ENCODE results near the gene ETFDH.

Gene ETFDH

DNA sequence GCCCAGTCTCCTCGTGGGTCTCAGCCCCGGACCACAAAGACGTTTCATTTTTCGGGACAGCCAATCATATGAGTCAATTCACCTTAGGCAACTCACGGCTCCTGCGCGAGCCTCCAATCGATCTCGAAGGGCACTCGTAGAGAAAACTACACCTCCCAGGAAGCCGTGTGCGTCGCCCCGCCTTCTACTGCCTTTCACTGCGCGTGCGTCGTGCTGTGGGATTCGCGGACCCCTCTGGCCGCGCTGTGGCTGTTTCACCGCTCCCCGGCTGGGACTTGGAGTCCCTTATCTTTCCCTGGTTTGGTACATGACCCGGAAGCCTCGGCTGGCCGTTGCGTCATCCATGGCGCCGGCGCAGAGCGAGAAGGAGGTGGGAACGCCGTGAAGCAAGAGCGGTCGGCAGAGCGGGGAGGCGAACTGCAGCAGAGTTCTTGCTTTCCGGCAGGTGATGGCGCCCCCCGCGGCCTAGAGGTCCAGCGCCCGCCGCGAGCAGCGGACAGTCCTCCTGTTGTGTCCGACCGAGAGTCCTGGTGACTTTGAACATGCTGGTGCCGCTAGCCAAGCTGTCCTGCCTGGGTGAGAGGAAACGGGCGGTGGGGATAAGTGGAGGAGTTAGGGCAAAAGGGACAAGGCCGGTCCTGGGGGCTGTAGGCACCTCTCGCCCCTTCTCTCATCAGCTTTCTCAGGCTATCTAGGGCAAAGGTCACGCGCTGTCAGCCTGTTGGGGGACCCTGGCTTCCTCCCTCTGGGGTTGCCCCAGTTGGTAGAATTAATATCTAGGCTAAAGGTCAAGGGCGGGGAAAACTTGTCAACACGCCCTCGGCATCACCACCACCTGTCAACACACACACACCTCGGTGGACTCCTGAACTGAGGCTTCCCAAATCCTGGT is at the start of gene ETFDH:
Gene ETFDH (plus strand): TSS at position 382 of the 892 bp plus-strand sequence. CDS start 161 bp downstream, at position 543.
- no peak for TF ChIP-seq ZFX (IDR thresholded peaks at IDR 0.05; ENCODE audit: borderline replicate concordance)
- TF ChIP-seq, protein P1, sequence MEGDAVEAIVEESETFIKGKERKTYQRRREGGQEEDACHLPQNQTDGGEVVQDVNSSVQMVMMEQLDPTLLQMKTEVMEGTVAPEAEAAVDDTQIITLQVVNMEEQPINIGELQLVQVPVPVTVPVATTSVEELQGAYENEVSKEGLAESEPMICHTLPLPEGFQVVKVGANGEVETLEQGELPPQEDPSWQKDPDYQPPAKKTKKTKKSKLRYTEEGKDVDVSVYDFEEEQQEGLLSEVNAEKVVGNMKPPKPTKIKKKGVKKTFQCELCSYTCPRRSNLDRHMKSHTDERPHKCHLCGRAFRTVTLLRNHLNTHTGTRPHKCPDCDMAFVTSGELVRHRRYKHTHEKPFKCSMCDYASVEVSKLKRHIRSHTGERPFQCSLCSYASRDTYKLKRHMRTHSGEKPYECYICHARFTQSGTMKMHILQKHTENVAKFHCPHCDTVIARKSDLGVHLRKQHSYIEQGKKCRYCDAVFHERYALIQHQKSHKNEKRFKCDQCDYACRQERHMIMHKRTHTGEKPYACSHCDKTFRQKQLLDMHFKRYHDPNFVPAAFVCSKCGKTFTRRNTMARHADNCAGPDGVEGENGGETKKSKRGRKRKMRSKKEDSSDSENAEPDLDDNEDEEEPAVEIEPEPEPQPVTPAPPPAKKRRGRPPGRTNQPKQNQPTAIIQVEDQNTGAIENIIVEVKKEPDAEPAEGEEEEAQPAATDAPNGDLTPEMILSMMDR (IDR thresholded peaks at IDR 0.05): peak; percentile 86
- peak within 1 kb of the TSS; percentile 90 for H3K27ac ChIP-seq

DNA sequence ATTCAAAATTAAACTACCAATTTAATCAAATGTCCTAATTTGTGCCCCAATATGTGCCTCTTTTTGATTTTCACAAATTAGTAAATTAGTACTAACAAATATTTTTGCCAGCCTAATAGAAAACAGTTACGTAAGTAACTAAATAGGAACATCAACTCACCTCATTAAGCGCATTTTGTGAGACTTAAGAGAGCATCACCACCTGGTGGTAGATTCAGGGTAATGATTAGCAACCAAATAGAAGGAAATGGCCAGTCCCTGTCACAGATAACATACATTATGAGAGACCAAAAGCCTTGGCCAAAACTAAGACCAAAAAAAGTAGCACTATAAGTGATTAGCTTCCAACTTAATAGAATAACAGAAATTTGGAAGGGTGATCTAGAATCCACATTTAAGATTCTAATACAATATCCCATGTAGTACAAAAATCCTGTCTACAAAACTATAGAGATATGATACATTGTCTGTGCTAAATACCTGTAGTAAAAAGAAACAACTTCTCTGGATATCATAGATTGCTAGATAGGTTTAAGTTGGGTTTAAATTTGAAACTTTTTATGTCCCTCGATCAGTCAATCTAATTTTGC is 47.1 kb upstream of the ETFDH start:
- TF ChIP-seq, protein P1 (IDR thresholded peaks at IDR 0.05): peak; percentile 83
- TF ChIP-seq ZFX (IDR thresholded peaks at IDR 0.05; ENCODE audit: borderline replicate concordance): no peak
- no peak overlapping the region for H3K27ac ChIP-seq

DNA sequence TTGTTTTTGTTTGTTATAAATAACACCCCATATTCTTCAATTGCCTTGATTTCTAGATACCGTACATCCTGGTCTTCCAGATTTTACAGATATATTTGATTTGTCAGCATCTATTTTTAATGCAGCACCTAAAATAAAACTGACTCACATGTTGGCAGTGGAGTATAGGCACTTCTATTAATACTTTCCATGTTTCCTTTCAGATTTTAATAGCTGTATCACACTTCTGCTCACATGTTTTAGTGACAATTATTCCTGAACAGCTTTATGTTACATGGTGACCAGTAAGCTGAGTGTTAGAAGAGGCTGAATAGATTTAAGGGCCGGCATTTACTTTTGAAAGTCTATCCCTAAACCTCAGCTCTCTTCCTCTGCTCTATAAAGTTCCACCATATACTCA is 46.6 kb upstream of the ETFDH start:
- TF ChIP-seq, protein P1 (IDR thresholded peaks at IDR 0.05): no peak
- no peak for TF ChIP-seq ZFX (IDR thresholded peaks at IDR 0.05; ENCODE audit: borderline replicate concordance)
- no peak overlapping the region for H3K27ac ChIP-seq

DNA sequence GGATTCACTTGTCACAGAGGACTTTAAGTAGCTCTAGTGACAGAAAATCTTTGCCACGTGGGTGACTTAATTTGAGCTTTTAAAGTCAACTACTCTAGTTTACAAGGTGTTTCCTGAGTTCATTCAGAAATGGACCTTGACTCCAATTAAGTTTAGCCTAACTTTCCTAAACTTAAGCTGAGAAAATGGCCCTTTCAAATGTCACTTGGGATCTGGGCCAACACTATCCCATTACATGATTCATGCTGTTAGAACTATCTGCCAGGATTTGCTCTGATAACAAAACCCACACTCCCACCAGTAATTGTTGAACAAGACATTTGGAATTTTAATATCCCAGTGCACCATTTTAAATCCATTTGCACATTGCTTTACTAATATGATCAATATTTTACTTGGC is 41.2 kb upstream of the ETFDH start:
- no peak for TF ChIP-seq ZFX (IDR thresholded peaks at IDR 0.05; ENCODE audit: borderline replicate concordance)
- TF ChIP-seq, protein P1 (IDR thresholded peaks at IDR 0.05): no peak
- H3K27ac ChIP-seq: no peak overlapping the region

DNA sequence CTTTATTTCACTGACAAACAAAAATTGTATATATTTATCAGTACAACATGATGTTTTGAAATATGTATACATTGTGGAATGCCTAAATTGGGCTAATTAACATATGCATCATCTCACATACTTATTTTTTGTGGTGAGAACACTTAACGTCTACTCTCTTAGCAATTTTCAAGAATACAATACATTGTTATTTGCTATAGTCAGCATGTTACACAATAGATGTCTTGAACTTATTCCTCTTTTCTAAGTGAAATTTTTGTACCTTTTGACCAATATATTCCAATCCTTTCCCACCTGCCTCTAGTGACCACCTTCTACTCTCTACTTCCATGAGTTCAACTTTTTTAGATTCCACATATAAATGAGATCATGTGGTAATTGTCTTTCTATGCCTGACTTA is 35.5 kb upstream of the ETFDH start:
- no peak overlapping the region for H3K27ac ChIP-seq
- no peak for TF ChIP-seq ZFX (IDR thresholded peaks at IDR 0.05; ENCODE audit: borderline replicate concordance)
- TF ChIP-seq, protein P1 (IDR thresholded peaks at IDR 0.05): no peak

DNA sequence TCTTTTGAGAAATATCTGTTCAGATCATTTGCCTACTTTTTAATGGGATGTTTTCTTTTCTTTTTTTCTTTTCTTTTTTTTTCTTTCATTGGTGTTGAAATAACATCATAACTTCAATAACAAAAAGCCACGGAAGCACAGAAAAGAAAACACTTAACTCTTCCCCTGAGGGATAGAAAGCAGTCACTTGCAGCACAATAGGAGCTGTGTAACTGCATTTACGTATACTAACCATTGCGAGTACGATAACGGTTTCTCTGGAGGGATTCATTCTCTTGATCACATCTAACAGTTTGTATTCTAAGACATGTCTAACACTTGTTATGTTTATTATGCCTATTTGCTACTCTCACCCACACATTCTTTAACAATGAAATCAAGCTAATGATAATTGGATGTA is 27.7 kb upstream of the ETFDH start:
- TF ChIP-seq ZFX (IDR thresholded peaks at IDR 0.05; ENCODE audit: borderline replicate concordance): no peak
- TF ChIP-seq, protein P1 (IDR thresholded peaks at IDR 0.05): no peak
- no peak overlapping the region for H3K27ac ChIP-seq

DNA sequence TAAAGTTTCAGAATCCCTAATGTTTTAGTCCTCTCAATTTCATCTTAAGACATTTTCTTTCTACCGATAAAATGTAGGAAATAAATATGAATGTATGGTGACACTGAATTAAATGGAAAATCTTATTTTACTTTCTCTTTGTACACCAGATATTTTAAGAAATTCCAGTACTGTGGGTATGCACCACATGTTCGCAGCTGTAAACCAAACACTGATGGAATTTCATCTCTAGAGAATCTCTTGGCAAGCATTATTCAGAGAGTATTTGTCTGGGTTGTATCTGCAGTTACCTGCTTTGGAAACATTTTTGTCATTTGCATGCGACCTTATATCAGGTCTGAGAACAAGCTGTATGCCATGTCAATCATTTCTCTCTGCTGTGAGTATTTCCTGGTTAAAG is 27.3 kb upstream of the ETFDH start:
- TF ChIP-seq ZFX (IDR thresholded peaks at IDR 0.05; ENCODE audit: borderline replicate concordance): no peak
- TF ChIP-seq, protein P1 (IDR thresholded peaks at IDR 0.05): no peak
- no peak overlapping the region for H3K27ac ChIP-seq
